BJ (cell line): ENCODE results near the gene SYNCRIP. TPM values are rescaled to one million over a fixed set of nuclear protein-coding genes. Genes with fewer than 3 reads are reported as not detected.

Source experiments
- CTCF ChIA-PET: fragments of 350-600 bp; formaldehyde crosslinking; extraction: SDS; loops from one replicate; lab custom pipeline; 2021; ENCODE audit warnings: antibody characterized with exemption, inconsistent platforms; lab: Yijun Ruan, JAX
- POLR2A ChIA-PET: fragments of 300-600 bp; sonication (Branson Sonifier 250); formaldehyde crosslinking; extraction: SDS; loops from one replicate; lab custom pipeline; 2021; ENCODE audit warnings: antibody characterized with exemption; lab: Charles Lee
- DNase-seq: peaks from one replicate; pipeline ENCODE4 v3.0.0-alpha.2; 2011; ENCODE audit warnings: low read depth
- H3K27me3 ChIP-seq: 2 replicates; pipeline ENCODE4 v1.6.0; 2011; ENCODE audit warnings: low read length; ENCODE audit not compliant: control insufficient read depth, insufficient read depth
- H3K36me3 ChIP-seq: 2 replicates; pipeline ENCODE4 v1.5.1; 2011; ENCODE audit warnings: low read length; ENCODE audit not compliant: control insufficient read depth, insufficient read depth
- H3K4me3 ChIP-seq: 2 replicates; pipeline ENCODE4 v1.5.1; 2011; ENCODE audit warnings: low read depth, mild to moderate bottlenecking, control low read depth, low read length
- polyA plus RNA-seq: library from polyadenylated mRNA; depleted of rRNA; stranded (reverse); fragments of >200 nt; gene quantifications from 2 replicates; pipeline ENCODE4 v1.2.3, GENCODE V29; 2011
- TF ChIP-seq, protein P1 (sequence below): IDR thresholded peaks from 2 replicates; pipeline ENCODE4 v1.5.1; 2011; ENCODE audit warnings: low read depth, mild to moderate bottlenecking, control low read depth, inconsistent platforms, low read length, moderate library complexity; ENCODE audit not compliant: insufficient read depth

The SYNCRIP gene
- polyA plus RNA-seq, 1 experiment = 7.6 TPM

DNA sequence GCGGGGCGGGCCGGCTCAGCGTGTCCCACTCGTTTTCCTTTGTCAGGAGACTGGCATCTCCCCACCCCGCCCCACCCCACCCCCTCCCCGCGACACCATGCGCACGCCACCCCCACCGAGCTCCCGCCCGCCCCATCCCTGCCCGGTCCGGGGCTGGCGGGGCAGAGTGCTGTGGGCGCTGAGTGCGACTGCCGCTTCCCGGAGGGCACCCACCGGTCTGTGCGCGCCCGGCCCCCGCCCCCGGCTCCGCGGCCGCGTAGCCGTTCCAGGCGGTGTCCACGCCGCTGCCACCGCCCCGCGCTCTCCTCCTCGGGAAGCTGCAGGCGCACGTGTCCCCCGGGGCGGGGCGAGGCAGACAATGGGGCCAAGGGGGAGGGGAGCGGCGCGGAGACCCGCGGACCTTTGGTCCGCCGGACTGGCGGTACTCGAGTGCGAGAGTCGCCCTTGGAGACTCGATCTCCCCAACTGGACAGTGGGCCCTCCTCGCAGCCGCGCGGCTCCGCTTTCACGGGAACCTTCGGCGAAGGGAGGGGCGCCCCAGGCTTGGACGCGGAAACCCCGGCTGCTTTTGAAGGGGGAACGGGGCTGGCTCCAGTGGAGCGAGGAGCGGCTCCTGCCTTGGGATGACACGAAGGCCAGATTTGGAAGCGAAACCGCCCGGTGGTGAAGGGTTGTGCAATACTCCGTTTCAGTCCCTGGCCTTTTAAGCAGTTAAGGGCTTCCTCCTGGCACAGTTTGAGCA is 1.0 kb upstream of the SYNCRIP start:
- POLR2A ChIA-PET = interaction anchor here (0.5 to 3.4 kb wide), 7 partner anchors 16 to 403 kb away, joined by 3 to 62 read pairs (median 5); no protein-coding TSS in a partner anchor

DNA sequence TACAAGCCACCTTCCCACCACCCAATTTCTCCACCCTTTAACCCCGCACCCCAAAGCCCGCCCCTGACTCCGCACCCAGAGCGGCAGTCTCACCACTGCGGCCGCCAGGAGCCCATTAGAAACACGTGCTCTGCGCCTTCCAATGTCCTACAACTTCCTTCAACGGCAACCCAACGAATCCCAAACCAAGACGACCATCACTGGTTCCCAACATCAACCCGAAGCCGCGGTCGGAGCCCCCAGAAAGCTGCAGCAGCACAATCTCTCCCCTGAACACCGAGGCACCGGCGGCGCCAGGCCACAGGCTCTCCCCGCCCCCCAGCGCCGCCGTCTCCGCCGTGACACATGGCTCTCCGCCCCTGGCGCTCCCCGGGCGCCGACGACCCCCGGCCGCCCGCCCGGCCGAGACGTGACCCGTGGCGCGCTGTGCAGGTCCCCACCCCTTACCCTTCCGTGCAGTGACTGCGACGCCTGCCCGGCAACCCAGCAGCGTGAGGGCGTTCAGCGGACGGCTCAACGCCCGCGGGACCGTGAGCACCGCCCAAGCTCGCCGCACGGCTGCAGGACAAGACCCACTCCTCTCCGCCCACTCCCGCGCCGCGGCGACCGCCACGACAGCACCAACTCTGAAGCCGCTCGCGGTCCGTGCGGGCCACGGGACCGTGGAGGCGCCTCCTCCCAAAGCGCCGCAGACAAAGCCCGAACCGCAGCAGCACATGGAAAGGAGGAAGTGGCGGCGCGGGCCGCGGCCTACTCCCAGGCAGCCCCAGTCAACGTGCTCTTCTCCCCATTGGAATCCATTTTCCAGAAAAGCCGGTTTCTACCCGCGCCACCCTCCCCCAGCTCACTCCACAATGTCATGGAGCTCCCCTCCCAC is 551 bp downstream of the SYNCRIP start:
- Histone ChIP-seq H3K27me3 (no peaks in the 10 kb centered on the region), H3K36me3 (peaks cover 3% of the 10 kb centered on the region), H3K4me3 (peak overlapping the region; percentile 88)
- TF ChIP-seq, protein P1, sequence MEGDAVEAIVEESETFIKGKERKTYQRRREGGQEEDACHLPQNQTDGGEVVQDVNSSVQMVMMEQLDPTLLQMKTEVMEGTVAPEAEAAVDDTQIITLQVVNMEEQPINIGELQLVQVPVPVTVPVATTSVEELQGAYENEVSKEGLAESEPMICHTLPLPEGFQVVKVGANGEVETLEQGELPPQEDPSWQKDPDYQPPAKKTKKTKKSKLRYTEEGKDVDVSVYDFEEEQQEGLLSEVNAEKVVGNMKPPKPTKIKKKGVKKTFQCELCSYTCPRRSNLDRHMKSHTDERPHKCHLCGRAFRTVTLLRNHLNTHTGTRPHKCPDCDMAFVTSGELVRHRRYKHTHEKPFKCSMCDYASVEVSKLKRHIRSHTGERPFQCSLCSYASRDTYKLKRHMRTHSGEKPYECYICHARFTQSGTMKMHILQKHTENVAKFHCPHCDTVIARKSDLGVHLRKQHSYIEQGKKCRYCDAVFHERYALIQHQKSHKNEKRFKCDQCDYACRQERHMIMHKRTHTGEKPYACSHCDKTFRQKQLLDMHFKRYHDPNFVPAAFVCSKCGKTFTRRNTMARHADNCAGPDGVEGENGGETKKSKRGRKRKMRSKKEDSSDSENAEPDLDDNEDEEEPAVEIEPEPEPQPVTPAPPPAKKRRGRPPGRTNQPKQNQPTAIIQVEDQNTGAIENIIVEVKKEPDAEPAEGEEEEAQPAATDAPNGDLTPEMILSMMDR = 0 out of 2 replicates have a peak, but pooled peaks have one; percentile 8
- ChIA-PET CTCF (interaction anchor here (0.6 to 1.2 kb wide), 4 partner anchors 25 to 269 kb away, joined by 3 to 4 read pairs (median 3); no protein-coding TSS in a partner anchor), POLR2A (interaction anchor here (0.7 to 3.4 kb wide), 3 partner anchors 28 to 178 kb away, joined by 4 to 62 read pairs (median 5); no protein-coding TSS in a partner anchor)
- no peak for DNase-seq

More for the DNA sequence above, 1.0 kb upstream of the SYNCRIP start:
- H3K36me3 ChIP-seq = 0 out of 2 replicates have a peak, but pooled peaks cover 1% of the 10 kb centered on the region
- CTCF ChIA-PET = interaction anchor here (0.9 to 2.2 kb wide), 2 partner anchors 21 to 34 kb away, joined by 3 to 7 read pairs; no protein-coding TSS in a partner anchor
- DNase-seq = peak; percentile 78
- peak overlapping the region; percentile 77 for H3K4me3 ChIP-seq
- H3K27me3 ChIP-seq = no peaks in the 10 kb centered on the region
- TF ChIP-seq, protein P1 = no peak

DNA sequence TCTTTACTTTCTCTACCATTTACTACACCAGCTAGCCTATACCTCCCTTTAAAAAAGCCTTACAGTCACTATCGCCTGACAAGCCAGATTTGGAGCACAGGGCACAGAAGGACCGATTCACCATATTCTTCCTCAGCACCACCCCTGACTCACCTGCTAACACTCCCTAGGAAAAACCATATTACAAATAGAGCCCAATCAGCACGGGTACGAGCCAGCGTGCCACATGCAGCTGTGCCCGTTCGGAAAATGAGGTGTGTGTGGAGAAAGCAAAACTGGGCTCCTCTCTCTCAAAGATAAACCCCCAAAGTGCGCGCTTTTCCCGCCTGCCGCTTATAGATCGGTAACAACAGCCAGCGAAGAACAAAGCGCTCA is 1.2 kb downstream of the SYNCRIP start:
- H3K4me3 ChIP-seq = peak overlapping the region; percentile 88
- TF ChIP-seq, protein P1 = no peak
- ChIA-PET POLR2A (no interaction called here), CTCF (interaction anchor here (0.6 to 0.7 kb wide), 2 partner anchors 10 to 26 kb away, joined by 3 to 4 read pairs; no protein-coding TSS in a partner anchor)
- no peaks in the 10 kb centered on the region for H3K27me3 ChIP-seq
- peaks cover 6% of the 10 kb centered on the region for H3K36me3 ChIP-seq
- no peak for DNase-seq

DNA sequence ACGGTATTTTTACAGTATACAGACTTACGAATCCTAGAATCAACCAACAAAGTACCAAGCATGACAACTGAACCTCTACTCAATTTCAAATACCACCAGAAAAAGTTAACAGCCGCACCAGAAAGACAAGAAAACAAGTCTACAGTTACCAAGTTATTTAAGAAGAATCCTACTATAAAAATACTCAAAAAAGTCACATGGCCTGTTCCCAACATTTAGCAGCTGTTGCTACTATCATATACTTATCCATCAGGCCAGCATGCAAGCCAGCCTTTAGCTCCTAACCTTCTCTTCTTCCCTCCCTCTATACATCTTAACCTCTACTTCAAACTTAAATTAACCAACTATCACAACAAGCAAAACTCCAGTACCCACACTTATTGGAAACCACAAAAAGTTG is 1.9 kb downstream of the SYNCRIP start:
- peak overlapping the region; percentile 88 for H3K4me3 ChIP-seq
- TF ChIP-seq, protein P1 = no peak
- DNase-seq = no peak
- ChIA-PET CTCF (interaction anchor here (0.7 kb wide), 1 partner anchor 9 kb away, joined by 4 read pairs; no protein-coding TSS in a partner anchor), POLR2A (interaction anchor here (0.6 kb wide), 1 partner anchor 12 kb away, joined by 3 read pairs; no protein-coding TSS in a partner anchor)
- peaks cover 6% of the 10 kb centered on the region for H3K36me3 ChIP-seq
- no peaks in the 10 kb centered on the region for H3K27me3 ChIP-seq
